T-helper 1 cell treated with Interleukin-12 subunit alpha and Interleukin-12 subunit beta and Interleukin-4 antibody, amounts not matched to agents 30 μg/mL and 1 μg/mL, for 36 hours (primary cell): Measurements from ENCODE around the gene POLR2J.
A peak's percentile ranks its signal among the peaks of the same experiment; 100 is the strongest.
"Not testable (repeated sequence)": the region's sequence is repeated elsewhere in the genome, so short reads cannot be mapped to it uniquely, and the experiment has no call there.

ENCODE experiments used
- H3K27ac Mint-ChIP-seq: one replicate; pipeline ENCODE4 v1.8.0; 2021; ENCODE audit warnings: mild to moderate bottlenecking, mixed read lengths
- H3K27me3 Mint-ChIP-seq: one replicate; pipeline ENCODE4 v1.8.0; 2021; ENCODE audit warnings: low read depth, mixed read lengths
- H3K36me3 Mint-ChIP-seq: one replicate; pipeline ENCODE4 v1.8.0; 2021; ENCODE audit warnings: low read depth, mixed read lengths
- H3K4me1 Mint-ChIP-seq: one replicate; pipeline ENCODE4 v1.8.0; 2021; ENCODE audit warnings: low read depth, mixed read lengths
- H3K4me3 Mint-ChIP-seq: one replicate; pipeline ENCODE4 v1.8.0; 2021; ENCODE audit warnings: mild to moderate bottlenecking, moderate library complexity, mixed read lengths
- H3K9me3 Mint-ChIP-seq: one replicate; pipeline ENCODE4 v1.8.0; 2021; ENCODE audit warnings: mixed read lengths

Gene POLR2J

DNA sequence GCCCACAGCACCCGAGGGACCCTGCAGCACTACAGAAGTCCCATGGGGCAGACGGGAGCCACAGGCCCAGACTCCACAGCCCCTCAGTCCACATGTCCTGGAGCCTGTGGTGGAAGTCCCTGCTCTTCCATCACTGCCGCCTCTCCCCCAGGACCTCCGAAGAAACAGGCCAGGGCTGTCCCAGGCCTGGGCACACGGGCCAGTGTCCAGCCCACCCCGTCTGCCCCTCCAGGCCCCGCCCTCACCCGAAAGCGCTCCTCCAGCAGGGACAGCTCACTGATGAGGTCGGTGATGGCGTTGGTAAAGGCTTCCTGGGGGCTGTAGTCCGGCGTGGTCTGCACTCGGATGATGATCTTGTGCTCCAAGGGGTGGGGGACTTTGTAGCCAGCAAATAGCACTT lies 4.6 kb downstream of the POLR2J start:
- not testable (repeated sequence) for H3K27ac Mint-ChIP-seq, H3K9me3 Mint-ChIP-seq, H3K4me1 Mint-ChIP-seq, H3K27me3 Mint-ChIP-seq, H3K36me3 Mint-ChIP-seq, H3K4me3 Mint-ChIP-seq

DNA sequence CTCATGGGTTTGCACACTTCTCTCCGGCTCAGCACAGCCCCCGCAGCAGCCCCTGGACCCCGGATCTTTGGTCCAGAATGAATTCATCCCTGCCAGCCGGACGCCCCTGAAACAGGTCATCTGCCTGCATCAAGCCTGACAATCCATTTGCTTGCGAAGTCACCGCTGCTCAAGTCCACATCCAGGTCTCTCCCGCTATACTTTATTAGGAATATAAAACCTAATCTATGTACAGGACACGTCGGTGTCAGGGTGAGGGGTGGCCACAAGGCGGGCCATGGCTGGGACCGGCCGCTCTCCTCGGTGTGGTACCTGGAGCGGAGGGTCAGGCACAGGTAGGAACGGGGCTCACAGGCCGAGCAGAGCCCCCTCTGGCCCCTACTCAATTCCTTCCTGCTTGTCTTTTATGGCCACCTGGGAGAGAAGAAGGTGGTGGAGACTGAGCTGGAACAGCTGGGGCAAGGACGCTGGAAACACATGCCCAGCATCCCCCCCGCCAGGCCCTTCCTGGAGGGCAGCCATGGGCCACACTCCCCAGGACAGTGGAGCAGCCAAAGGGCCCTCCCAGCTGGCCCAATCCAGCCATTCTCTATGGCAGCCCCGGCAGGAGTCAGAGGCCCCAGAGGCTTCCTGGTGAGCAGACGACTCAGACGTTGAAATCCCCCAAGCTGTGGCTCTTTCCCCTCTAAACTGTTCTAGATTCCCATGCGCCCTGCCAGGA lies 5.3 kb downstream of the POLR2J start:
- Mint-ChIP-seq H3K9me3 (no peaks in the 10 kb centered on the region), H3K27me3 (no peaks in the 10 kb centered on the region), H3K27ac (no peak overlapping the region), H3K4me3 (no peak overlapping the region), H3K36me3 (peaks cover 3% of the 10 kb centered on the region), H3K4me1 (no peaks in the 10 kb centered on the region)

DNA sequence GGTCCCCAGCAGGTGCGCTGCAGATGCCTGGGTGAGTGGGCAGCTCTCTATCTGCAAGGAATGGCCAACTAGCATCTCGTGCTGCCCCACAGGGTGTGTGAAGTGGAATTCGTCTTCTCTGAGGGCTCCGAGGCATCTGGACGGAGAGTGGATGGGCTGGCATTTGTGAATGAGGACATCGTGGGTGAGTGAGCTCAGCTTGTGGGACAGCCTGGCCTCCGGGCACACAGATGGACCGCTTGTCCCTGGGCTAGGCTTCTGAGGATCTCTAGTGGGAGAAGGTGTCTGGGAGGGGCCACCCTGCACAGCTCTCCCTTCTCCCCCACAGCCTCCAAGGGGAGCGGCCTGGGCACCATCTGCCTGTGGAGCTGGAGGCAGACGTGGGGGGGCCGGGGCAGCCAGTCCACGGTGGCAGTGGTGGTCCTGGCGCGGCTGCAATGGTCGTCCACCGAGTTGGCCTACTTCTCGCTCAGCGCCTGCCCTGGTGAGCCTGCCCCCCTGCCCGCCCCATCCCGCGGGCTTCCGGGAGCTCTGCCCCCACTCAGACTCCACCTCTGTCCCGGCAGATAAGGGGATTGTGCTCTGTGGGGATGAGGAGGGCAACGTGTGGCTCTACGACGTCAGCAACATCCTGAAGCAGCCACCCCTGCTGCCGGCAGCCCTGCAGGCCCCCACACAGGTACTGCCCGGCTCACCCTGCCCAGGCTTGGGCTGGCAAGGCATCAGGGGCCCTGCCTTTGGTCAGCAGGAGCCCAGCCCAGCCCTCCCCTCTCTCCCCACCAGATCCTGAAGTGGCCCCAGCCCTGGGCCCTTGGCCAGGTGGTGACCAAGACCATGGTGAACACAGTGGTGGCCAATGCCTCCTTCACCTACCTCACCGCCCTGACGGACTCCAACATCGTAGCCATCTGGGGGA lies 6.3 kb downstream of the POLR2J start:
- H3K27me3 Mint-ChIP-seq: no peaks in the 10 kb centered on the region
- H3K9me3 Mint-ChIP-seq: no peaks in the 10 kb centered on the region
- no peak overlapping the region for H3K4me3 Mint-ChIP-seq
- H3K27ac Mint-ChIP-seq: no peak overlapping the region
- no peaks in the 10 kb centered on the region for H3K4me1 Mint-ChIP-seq
- H3K36me3 Mint-ChIP-seq: peaks cover 3% of the 10 kb centered on the region

- Mint-ChIP-seq H3K27ac (no peak overlapping the region), H3K36me3 (peaks cover 3% of the 10 kb centered on the region), H3K27me3 (no peaks in the 10 kb centered on the region), H3K4me3 (no peak overlapping the region), H3K9me3 (no peaks in the 10 kb centered on the region), H3K4me1 (peaks cover 4% of the 10 kb centered on the region)
Observed at GRCh38 chr7:102471791-102472125, 7.0 kb downstream of the POLR2J start.

DNA sequence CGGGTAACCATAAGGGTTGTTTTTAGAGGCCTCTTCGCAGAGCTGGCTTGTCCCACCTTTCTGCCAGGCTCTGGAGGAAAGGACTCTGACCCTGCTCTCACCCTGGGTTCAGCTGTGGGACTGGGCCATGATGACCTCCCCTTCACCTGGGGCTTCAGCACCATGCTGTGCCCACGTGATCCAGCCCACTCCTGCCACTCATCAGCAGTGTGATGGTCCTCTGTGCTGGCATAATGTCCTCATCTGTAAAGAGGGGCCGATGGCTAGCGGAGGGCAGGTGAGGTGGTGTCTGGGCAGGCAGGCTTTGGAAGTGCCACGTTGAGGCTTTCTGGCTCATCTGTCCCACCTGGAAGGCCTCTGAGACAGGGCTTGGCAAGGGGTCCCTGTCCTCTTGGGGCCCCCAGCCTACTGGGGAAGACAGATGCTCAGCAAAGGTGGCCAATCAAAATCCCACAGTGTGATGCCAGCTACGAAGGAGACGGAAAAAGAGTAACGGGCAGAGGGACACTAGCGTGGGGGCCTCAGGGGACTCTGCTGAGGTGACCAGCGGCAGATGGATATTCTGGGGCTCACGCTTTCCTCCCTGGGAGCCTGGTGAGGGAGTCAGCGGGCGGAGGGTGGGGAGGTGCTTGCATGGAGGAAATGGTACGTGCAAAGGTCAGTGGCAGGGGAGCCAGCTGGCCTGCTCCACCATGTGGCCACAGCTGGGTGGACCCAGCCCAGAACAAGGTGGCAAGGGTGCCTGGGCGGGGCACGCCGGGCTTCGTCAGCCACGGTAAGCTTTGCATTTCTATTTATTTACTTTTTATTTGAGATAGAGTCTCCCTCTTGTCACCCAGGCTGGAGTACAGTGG lies 8.5 kb downstream of the POLR2J start:
- Mint-ChIP-seq H3K4me3 (no peak overlapping the region), H3K36me3 (peaks cover 5% of the 10 kb centered on the region), H3K9me3 (no peaks in the 10 kb centered on the region), H3K27ac (peak overlapping the region; percentile 45), H3K4me1 (peaks cover 9% of the 10 kb centered on the region), H3K27me3 (no peaks in the 10 kb centered on the region)

DNA sequence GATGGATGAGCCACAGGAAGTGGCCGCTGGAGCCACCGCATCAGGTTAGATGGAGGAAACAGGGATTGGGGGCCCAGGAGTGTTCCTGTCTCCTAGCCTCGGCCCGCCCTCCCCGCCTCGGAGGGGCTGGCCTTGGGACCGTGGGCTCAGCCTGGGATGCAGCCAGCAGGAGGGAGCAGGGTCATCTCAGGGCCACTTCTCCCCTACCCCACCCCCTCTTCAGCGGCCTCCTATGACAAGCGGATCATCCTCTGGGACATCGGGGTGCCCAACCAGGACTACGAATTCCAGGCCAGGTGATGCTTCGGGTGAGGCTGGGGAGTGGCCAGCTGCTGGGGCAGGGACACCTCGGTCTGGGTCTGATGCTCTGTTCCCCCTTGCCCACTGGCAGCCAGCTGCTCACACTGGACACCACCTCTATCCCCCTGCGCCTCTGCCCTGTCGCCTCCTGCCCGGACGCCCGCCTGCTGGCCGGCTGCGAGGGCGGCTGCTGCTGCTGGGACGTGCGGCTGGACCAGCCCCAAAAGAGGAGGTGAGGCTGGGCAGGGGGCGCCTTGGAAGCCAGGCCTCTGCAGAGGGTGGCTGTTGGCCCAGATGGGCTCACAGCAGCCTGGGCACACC lies 9.3 kb downstream of the POLR2J start:
- no peak overlapping the region for H3K4me3 Mint-ChIP-seq
- no peak overlapping the region for H3K27ac Mint-ChIP-seq
- no peaks in the 10 kb centered on the region for H3K27me3 Mint-ChIP-seq
- H3K4me1 Mint-ChIP-seq: peaks cover 9% of the 10 kb centered on the region
- no peaks in the 10 kb centered on the region for H3K9me3 Mint-ChIP-seq
- peaks cover 5% of the 10 kb centered on the region for H3K36me3 Mint-ChIP-seq

- H3K4me3 Mint-ChIP-seq: no peak overlapping the region
- peaks cover 15% of the 10 kb centered on the region for H3K4me1 Mint-ChIP-seq
- H3K9me3 Mint-ChIP-seq: no peaks in the 10 kb centered on the region
- H3K27ac Mint-ChIP-seq: no peak overlapping the region
- peaks cover 6% of the 10 kb centered on the region for H3K36me3 Mint-ChIP-seq
- H3K27me3 Mint-ChIP-seq: no peaks in the 10 kb centered on the region
Observed at GRCh38 chr7:102468478-102469350, 10.0 kb downstream of the POLR2J start.

DNA sequence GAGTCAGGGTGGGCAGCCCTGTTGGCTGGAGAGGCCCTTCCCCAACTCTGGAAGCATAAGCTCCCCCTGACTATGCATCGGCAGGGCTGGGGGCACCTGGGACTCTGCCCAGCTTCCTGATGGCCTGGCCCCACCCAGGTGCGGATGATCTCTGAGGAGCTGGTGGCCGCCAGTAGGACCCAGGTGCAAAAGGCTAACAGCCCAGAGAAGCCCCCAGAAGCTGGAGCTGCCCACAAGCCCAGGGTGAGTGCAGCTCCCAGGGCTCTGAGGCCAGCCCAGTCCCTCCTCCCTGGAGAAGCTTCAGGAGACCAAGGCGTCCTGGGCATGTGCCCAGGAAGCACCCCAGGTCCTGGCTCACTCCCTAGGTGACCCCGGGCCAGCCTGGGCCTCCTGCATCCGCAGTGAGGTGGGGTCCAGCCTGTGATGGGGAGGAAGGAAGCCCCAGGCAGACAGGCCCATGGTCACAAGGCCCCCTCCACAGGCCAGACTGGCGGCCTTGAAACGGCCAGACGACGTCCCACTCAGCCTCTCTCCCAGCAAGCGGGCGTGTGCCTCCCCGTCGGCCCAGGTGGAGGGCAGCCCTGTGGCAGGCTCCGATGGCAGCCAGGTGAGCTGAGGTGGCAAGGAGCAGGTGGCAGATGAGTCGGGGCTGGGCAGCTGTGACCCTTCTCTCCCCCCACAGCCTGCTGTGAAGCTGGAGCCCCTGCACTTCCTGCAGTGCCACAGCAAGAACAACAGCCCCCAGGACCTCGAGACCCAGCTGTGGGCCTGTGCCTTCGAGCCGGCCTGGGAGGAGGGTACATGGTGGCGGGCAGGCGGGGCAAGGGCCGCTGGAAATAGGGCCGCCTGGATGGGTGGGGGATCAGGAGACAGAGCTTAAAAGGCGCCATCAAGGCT lies 10.9 kb downstream of the POLR2J start:
- H3K27me3 Mint-ChIP-seq: no peaks in the 10 kb centered on the region
- no peak overlapping the region for H3K27ac Mint-ChIP-seq

DNA sequence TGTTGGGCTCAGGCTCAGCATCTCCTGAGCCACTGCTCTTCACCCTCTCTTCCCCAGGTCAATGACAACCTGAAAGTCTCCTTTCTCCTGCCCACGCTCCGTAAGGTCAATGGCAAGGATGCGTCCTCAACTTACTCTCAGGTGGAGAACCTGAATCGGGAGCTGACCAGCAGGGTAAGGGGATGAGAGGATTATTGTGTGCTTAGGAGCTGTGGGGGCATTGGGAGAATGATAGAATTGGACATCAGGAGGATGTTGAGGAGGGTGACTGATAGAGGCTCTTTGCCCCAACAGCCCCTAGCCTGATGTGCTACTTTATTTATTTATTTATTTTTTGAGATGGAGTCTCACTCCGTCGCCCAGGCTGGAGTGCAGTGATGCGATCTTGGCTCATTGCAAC lies 12.6 kb downstream of the POLR2J start:
- Mint-ChIP-seq H3K27ac (no peak overlapping the region), H3K4me3 (peak overlapping the region; percentile 92), H3K27me3 (no peaks in the 10 kb centered on the region), H3K4me1 (peaks cover 20% of the 10 kb centered on the region), H3K9me3 (no peaks in the 10 kb centered on the region), H3K36me3 (peaks cover 4% of the 10 kb centered on the region)

More for the DNA sequence above, 10.9 kb downstream of the POLR2J start:
- Mint-ChIP-seq H3K4me1 (peaks cover 17% of the 10 kb centered on the region), H3K9me3 (no peaks in the 10 kb centered on the region), H3K4me3 (no peak overlapping the region), H3K36me3 (peaks cover 3% of the 10 kb centered on the region)

DNA sequence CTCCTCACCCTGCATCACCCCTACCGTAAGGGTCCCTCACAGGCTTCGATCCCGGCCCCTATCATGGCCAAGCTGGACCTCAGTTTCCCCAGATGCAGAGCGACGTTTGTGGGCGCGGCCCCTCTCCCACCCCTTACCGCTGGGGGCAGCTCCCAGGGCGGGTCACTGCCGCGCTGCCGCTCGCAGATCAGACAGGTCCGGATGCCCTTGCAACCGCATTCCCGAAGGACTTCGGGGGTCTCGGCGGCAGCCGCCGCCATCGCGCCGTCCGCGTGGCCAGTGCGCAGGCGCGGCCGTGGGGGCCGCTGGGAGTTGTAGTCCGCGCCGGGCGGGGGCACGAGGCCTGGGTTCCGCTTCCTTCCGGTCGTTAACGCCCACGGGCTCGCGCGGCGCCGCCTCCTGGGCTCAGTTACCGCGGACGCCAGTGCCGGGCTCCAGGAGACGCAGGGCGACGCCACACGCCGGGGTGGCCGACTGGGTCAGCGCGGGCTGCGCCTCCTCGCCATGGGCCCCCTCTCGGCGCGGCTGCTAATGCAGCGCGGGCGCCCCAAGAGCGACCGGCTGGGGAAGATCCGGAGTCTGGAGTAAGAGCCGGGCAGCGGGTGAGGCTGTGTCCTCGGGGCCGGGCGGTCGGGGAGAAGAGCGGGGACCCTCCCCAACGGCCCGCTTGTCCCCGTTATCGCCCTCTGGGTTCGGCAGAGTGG lies 14.0 kb downstream of the POLR2J start, which contains the start of the genes ALKBH4 and LRWD1:
Gene ALKBH4, minus strand, starts transcription at position 287 of the 704 bp plus-strand sequence. Its CDS starts 27 bp downstream, at position 260.
Gene LRWD1, plus strand, starts transcription at position 408 of the 704 bp plus-strand sequence. Its CDS starts 97 bp downstream, at position 505.
- Mint-ChIP-seq H3K4me1 (peaks cover 20% of the 10 kb centered on the region), H3K9me3 (no peaks in the 10 kb centered on the region), H3K4me3 (peak within 1 kb of the TSS; percentile 92), H3K36me3 (peaks cover 6% of the 10 kb centered on the region), H3K27ac (peak within 1 kb of the TSS; percentile 82), H3K27me3 (no peaks in the 10 kb centered on the region)

- no peaks in the 10 kb centered on the region for H3K9me3 Mint-ChIP-seq
- H3K27me3 Mint-ChIP-seq: no peaks in the 10 kb centered on the region
- H3K36me3 Mint-ChIP-seq: peaks cover 6% of the 10 kb centered on the region
- peak overlapping the region; percentile 92 for H3K4me3 Mint-ChIP-seq
- H3K27ac Mint-ChIP-seq: peak overlapping the region; percentile 82
- H3K4me1 Mint-ChIP-seq: peaks cover 20% of the 10 kb centered on the region
Observed at GRCh38 chr7:102463841-102464576, 14.7 kb downstream of the POLR2J start.
